OCI-LY1 (cell line): ENCODE data around the gene CLEC16A.

ENCODE experiments used
- H2AFZ ChIP-seq: fragments of 200-600 bp; sonication (generic), shearing (Covaris generic); 2 replicates; pipeline ENCODE4 v1.6.0; 2014; ENCODE audit warnings: antibody characterized with exemption, mild to moderate bottlenecking, low read length
- H3F3A ChIP-seq: fragments of 200-600 bp; sonication (generic), shearing (Covaris generic); 2 replicates; pipeline ENCODE4 v1.6.0; 2014; ENCODE audit warnings: mild to moderate bottlenecking, antibody characterized with exemption, low read length, moderate library complexity; ENCODE audit not compliant: insufficient read depth
- H3K27ac ChIP-seq: fragments of 200-600 bp; sonication (generic); 2 replicates; pipeline ENCODE4 v1.5.1; 2014; ENCODE audit warnings: low read length, mixed run types, mild to moderate bottlenecking, low read depth; ENCODE audit not compliant: poor library complexity, severe bottlenecking
- H3K27me3 ChIP-seq: fragments of 200-600 bp; sonication (generic); 2 replicates; pipeline ENCODE4 v1.6.0; 2014; ENCODE audit warnings: antibody characterized with exemption, mild to moderate bottlenecking, low read length, moderate library complexity; ENCODE audit not compliant: insufficient read depth
- H3K36me3 ChIP-seq: fragments of 200-600 bp; sonication (generic); 2 replicates; pipeline ENCODE4 v1.6.1; 2014; ENCODE audit warnings: mild to moderate bottlenecking, antibody characterized with exemption, low read length, moderate library complexity, mixed read lengths; ENCODE audit not compliant: insufficient read depth
- H3K4me1 ChIP-seq: fragments of 200-600 bp; sonication (generic); 2 replicates; pipeline ENCODE4 v1.5.1; 2014; ENCODE audit warnings: mild to moderate bottlenecking, low read length, moderate library complexity; ENCODE audit not compliant: insufficient read depth, severe bottlenecking
- H3K4me2 ChIP-seq: fragments of 200-600 bp; sonication (generic), shearing (Covaris generic); 2 replicates; pipeline ENCODE4 v1.6.1; 2014; ENCODE audit warnings: low read length
- H3K4me3 ChIP-seq: fragments of 200-600 bp; sonication (generic); 2 replicates; pipeline ENCODE4 v1.5.1; 2014; ENCODE audit warnings: low read length, low read depth, mild to moderate bottlenecking, mixed read lengths; ENCODE audit not compliant: poor library complexity, severe bottlenecking
- H3K79me2 ChIP-seq: fragments of 200-600 bp; shearing (Covaris generic); 2 replicates; pipeline ENCODE4 v1.6.1; 2016; ENCODE audit warnings: mixed run types, low read length, mixed read lengths; ENCODE audit not compliant: insufficient read depth
- H3K9ac ChIP-seq: fragments of 200-600 bp; sonication (generic), shearing (Covaris generic); 2 replicates; pipeline ENCODE4 v1.6.1; 2014; ENCODE audit warnings: mild to moderate bottlenecking, low read length, mixed read lengths
- H3K9me2 ChIP-seq: fragments of 200-600 bp; sonication (generic), shearing (Covaris generic); 2 replicates; pipeline ENCODE4 v1.6.1; 2014; ENCODE audit warnings: low read depth, mild to moderate bottlenecking, low read length, mixed read lengths
- H3K9me3 ChIP-seq: fragments of 200-600 bp; shearing (Covaris generic); 2 replicates; pipeline ENCODE4 v1.6.1; 2014; ENCODE audit warnings: low read length, mixed read lengths
- H4K20me1 ChIP-seq: fragments of 200-600 bp; sonication (generic), shearing (Covaris generic); 2 replicates; pipeline ENCODE4 v1.6.0; 2016; ENCODE audit warnings: mild to moderate bottlenecking, low read length; ENCODE audit not compliant: insufficient read depth
- EZH2 ChIP-seq: fragments of 200-600 bp; sonication (generic), shearing (Covaris generic); IDR thresholded peaks from 2 replicates; pipeline ENCODE4 v1.8.0; 2017; ENCODE audit warnings: borderline replicate concordance, mixed run types, mild to moderate bottlenecking, antibody characterized with exemption, low read length, moderate library complexity, mixed read lengths
- TF ChIP-seq, protein P1 (sequence below): fragments of 200-600 bp; sonication (generic), shearing (Covaris generic); IDR thresholded peaks from 2 replicates; pipeline ENCODE4 v1.5.1; 2017; ENCODE audit warnings: mild to moderate bottlenecking, antibody characterized with exemption, low read length, moderate library complexity, mixed read lengths

CLEC16A gene

DNA sequence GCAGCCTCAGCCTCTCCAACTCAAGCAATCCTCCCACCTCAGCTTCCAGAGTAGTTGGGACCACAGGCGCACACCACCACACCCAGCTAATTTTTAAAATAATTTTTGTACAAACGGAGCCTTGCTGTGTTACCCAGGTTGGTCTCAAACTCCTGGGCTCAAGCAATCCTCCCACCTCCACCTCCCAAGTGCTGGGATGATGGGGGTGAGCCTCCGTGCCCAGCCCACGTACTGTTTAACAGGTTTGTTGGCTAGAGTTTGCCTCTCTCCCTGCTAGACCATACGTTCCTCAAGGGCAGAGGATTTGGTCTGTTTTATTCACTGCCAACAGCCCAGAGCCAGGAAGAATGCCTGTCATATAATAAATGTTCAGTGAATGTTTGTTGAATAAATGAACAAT, 285.1 kb downstream of the CLEC16A start:
- H3K4me3 ChIP-seq = no peak overlapping the region
- H3K9me3 ChIP-seq = no peaks in the 10 kb centered on the region
- TF ChIP-seq, protein P1, sequence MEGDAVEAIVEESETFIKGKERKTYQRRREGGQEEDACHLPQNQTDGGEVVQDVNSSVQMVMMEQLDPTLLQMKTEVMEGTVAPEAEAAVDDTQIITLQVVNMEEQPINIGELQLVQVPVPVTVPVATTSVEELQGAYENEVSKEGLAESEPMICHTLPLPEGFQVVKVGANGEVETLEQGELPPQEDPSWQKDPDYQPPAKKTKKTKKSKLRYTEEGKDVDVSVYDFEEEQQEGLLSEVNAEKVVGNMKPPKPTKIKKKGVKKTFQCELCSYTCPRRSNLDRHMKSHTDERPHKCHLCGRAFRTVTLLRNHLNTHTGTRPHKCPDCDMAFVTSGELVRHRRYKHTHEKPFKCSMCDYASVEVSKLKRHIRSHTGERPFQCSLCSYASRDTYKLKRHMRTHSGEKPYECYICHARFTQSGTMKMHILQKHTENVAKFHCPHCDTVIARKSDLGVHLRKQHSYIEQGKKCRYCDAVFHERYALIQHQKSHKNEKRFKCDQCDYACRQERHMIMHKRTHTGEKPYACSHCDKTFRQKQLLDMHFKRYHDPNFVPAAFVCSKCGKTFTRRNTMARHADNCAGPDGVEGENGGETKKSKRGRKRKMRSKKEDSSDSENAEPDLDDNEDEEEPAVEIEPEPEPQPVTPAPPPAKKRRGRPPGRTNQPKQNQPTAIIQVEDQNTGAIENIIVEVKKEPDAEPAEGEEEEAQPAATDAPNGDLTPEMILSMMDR = no peak
- TF ChIP-seq EZH2 = no peak
- no peak overlapping the region for H2AFZ ChIP-seq
- H3K79me2 ChIP-seq = no peaks in the 10 kb centered on the region
- no peaks in the 10 kb centered on the region for H3F3A ChIP-seq
- H3K36me3 ChIP-seq = no peaks in the 10 kb centered on the region
- H3K27ac ChIP-seq = no peak overlapping the region
- no peaks in the 10 kb centered on the region; the same call in 1 of the 2 replicates for H3K27me3 ChIP-seq
- H3K4me1 ChIP-seq = peaks cover 29% of the 10 kb centered on the region
- no peak overlapping the region for H3K4me2 ChIP-seq
- no peak overlapping the region for H3K9ac ChIP-seq
- no peaks in the 10 kb centered on the region for H3K9me2 ChIP-seq
- H4K20me1 ChIP-seq = no peaks in the 10 kb centered on the region

DNA sequence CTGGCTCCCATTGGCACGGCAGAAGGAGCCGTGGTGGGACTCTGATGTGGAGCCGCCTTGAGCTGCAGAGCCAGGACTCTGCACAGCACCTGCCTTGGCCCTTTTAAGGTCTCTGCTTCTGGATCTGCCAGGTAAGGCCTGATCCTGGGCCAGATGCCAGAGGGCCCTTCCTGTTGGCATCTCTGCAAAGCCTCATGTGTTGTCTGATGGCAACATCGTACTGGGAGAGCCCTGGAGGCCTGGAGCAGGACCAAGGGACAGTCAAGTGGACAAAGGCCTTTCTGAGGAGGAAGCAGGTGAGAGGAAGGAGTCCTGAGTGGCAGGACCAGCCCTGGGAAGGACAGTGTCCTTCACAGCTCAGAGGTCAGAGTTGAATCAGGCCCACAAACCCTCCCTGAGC, 285.5 kb downstream of the CLEC16A start:
- Histone ChIP-seq H3K79me2 (no peaks in the 10 kb centered on the region), H3K4me1 (peaks cover 25% of the 10 kb centered on the region), H3K27me3 (no peaks in the 10 kb centered on the region; the same call in 1 of the 2 replicates), H4K20me1 (no peaks in the 10 kb centered on the region), H3K9me3 (no peaks in the 10 kb centered on the region), H3K36me3 (no peaks in the 10 kb centered on the region), H3K4me3 (no peak overlapping the region), H3F3A (no peaks in the 10 kb centered on the region), H3K9ac (no peak overlapping the region), H3K9me2 (no peaks in the 10 kb centered on the region), H3K27ac (no peak overlapping the region), H2AFZ (no peak overlapping the region), H3K4me2 (no peak overlapping the region)
- no peak for TF ChIP-seq EZH2
- TF ChIP-seq, protein P1 = no peak

DNA sequence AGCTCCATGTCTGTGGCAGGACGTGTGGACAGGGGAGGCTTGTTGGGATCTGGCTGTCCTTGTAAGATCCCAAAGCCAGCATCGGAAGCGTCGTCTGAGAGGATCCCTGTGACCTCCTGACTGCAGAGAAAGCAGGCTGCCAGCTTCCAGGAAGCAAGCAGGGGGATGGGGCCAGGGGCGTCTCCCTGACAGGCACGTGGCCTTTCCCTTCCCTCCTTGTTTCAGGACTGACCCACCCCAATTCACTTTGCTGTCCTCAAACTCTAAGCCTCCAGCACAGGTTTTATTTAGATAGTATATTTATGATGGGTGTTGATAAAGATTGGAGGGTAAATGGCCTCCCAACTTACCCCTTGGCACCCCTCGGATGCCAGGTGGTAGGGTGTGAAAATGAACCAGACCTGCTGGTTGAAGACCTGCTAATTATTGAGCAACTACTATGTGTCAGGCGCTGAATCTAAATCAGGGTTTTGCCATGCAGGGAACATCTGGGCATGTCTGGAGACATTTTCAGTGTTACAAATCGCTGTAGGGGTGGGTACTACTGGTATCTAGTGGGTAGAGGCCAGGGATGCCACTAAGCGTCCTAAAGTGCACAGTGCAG, 287.1 kb downstream of the CLEC16A start:
- Histone ChIP-seq H3K4me1 (peaks cover 16% of the 10 kb centered on the region), H2AFZ (no peak overlapping the region), H3K4me3 (no peak overlapping the region), H3K36me3 (no peaks in the 10 kb centered on the region), H3F3A (no peaks in the 10 kb centered on the region), H4K20me1 (no peaks in the 10 kb centered on the region), H3K9ac (no peak overlapping the region), H3K27me3 (no peaks in the 10 kb centered on the region; the same call in 1 of the 2 replicates), H3K79me2 (no peaks in the 10 kb centered on the region), H3K9me2 (no peaks in the 10 kb centered on the region), H3K4me2 (no peak overlapping the region), H3K27ac (no peak overlapping the region), H3K9me3 (no peaks in the 10 kb centered on the region)
- TF ChIP-seq EZH2 = no peak
- TF ChIP-seq, protein P1 = no peak
